ENCODE measurements around the gene FYN. TPM values are rescaled to one million over a fixed set of nuclear protein-coding genes. Genes with fewer than 3 reads are reported as not detected.

Gene FYN
- total and polyA plus RNA-seq, 2 of the 13 experiments (the other 11 are each of a cell fraction or from before 2014, with no cell fraction given), result 15.5 to 24.6 TPM

DNA sequence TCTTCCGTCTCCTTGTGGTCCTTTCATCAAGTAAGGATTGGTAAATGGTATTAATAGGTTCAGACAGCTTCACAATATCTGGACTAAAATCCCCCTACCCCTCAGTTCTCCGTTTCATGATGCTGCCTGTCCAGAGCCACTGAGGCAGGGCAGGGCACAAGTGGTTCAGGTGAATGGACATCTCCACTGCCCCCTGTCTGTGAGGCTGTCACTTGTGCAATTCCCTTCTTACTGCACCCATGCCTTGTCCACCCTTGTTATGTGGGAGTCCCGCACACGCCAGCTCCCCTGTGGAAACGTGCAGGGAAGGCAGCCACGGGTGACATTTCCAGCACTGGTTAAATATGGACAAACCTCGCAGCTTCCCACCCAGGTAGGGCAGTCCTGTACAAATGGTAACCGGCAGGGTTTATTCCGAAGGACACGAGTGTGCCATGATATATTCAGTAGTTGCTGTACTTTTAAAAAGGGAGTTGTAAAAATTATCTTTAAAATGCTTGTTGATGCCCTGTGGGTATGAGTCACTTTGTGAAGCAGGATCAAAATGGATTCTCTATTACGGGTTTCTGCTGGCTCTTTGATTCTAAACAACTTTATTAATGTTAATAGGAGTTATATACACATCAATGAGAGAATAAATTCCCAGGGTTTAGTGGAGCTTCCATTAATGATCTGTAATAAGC is 73.5 kb downstream of the FYN start (continued):
- TF ChIP-seq, protein P1, sequence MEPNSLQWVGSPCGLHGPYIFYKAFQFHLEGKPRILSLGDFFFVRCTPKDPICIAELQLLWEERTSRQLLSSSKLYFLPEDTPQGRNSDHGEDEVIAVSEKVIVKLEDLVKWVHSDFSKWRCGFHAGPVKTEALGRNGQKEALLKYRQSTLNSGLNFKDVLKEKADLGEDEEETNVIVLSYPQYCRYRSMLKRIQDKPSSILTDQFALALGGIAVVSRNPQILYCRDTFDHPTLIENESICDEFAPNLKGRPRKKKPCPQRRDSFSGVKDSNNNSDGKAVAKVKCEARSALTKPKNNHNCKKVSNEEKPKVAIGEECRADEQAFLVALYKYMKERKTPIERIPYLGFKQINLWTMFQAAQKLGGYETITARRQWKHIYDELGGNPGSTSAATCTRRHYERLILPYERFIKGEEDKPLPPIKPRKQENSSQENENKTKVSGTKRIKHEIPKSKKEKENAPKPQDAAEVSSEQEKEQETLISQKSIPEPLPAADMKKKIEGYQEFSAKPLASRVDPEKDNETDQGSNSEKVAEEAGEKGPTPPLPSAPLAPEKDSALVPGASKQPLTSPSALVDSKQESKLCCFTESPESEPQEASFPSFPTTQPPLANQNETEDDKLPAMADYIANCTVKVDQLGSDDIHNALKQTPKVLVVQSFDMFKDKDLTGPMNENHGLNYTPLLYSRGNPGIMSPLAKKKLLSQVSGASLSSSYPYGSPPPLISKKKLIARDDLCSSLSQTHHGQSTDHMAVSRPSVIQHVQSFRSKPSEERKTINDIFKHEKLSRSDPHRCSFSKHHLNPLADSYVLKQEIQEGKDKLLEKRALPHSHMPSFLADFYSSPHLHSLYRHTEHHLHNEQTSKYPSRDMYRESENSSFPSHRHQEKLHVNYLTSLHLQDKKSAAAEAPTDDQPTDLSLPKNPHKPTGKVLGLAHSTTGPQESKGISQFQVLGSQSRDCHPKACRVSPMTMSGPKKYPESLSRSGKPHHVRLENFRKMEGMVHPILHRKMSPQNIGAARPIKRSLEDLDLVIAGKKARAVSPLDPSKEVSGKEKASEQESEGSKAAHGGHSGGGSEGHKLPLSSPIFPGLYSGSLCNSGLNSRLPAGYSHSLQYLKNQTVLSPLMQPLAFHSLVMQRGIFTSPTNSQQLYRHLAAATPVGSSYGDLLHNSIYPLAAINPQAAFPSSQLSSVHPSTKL (CRISPR knock-in tag; IDR thresholded peaks at IDR 0.05), result no peak
- TF ChIP-seq STAG1 (CRISPR knock-in tag; IDR thresholded peaks at IDR 0.05), result peak; percentile 23; the same call in 1 of the 2 replicates
- TF ChIP-seq SOX5 (CRISPR knock-in tag; IDR thresholded peaks at IDR 0.05; ENCODE audit: borderline replicate concordance), result no peak
- TF ChIP-seq, protein P2, sequence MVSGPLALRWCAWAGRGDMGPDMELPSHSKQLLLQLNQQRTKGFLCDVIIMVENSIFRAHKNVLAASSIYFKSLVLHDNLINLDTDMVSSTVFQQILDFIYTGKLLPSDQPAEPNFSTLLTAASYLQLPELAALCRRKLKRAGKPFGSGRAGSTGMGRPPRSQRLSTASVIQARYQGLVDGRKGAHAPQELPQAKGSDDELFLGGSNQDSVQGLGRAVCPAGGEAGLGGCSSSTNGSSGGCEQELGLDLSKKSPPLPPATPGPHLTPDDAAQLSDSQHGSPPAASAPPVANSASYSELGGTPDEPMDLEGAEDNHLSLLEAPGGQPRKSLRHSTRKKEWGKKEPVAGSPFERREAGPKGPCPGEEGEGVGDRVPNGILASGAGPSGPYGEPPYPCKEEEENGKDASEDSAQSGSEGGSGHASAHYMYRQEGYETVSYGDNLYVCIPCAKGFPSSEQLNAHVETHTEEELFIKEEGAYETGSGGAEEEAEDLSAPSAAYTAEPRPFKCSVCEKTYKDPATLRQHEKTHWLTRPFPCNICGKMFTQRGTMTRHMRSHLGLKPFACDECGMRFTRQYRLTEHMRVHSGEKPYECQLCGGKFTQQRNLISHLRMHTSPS (CRISPR knock-in tag; IDR thresholded peaks at IDR 0.05; ENCODE audit: low read depth), result no peak
- no peak for TF ChIP-seq ATF7 (IDR thresholded peaks at IDR 0.05)
- TF ChIP-seq ATF7 (CRISPR knock-in tag; IDR thresholded peaks at IDR 0.05), result no peak
- no peak for TF ChIP-seq AHR (CRISPR knock-in tag; IDR thresholded peaks at IDR 0.05)

DNA sequence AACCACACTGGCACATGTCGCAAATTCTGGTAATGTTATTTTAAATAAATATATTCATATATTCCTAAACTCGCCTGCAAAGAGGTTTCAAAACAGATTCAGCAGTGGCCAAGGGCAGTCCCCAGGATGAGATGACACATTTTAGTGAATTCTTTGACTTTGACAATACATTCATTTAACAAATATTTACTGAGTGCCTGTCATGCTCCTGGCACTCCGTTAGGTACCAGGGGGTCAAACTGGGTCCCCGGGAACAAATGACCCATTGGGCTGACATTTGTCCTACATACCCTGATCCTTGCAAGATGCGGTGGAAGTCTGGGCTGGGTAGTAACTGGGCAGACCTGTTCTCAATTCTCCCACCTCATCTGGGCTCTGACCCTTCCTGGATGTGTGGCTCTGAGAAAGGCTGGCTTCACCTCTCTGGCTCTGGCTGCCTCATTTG is 74.9 kb downstream of the FYN start:
- BruUV-seq (replicated peaks), result no TSS peak
- H3K9ac ChIP-seq (ENCODE audit: insufficient read depth, low read depth, low read length), result no peak overlapping the region
- in situ Hi-C loops (cut with HindIII; ENCODE audit: extremely low pct_ligation_motif_present, low pct_unique_long_range_greater_than_20kb) (no loop called here), intact Hi-C loops (cut with micrococcal nuclease; ENCODE audit: unreplicated experiment) (no loop called here)
- H3K36me3 ChIP-seq (replicated peaks in 1 of 2; ENCODE audit: control insufficient read depth in 1 of 2, insufficient read depth in 2 of 2, low read length in 2 of 2), result no peaks in the 10 kb centered on the region
- peak overlapping the region; percentile 8; the same call in 1 of the 2 replicates for H3K4me2 ChIP-seq (ENCODE audit: low read depth, low read length)
- ChIA-PET POLR2A (no interaction called here), CTCF (ENCODE audit: low intra/inter-chr PET ratio, low total read pairs) (no interaction called here)
- no peaks in the 10 kb centered on the region for H4K20me1 ChIP-seq (ENCODE audit: insufficient read depth, low read length)
- H3K27ac ChIP-seq (ENCODE audit: extremely low read length, insufficient read depth, low read length), result no peak overlapping the region
- DNase-seq (ENCODE audit: low spot score) (peak; percentile 69), FAIRE-seq (no peak), ATAC-seq (peak; percentile 22; the same call in 2 of the 3 replicates)
- peaks cover under 1% of the 10 kb centered on the region for H3K79me2 ChIP-seq (ENCODE audit: insufficient read depth, low read length)
- no peak overlapping the region for H2AFZ ChIP-seq (ENCODE audit: low read length)
- 7% methylated on average over 5 of the region's 5 CpGs for WGBS (ENCODE audit: low lambda C conversion rate)
- no peak overlapping the region for H3K4me3 ChIP-seq (replicated peaks in 1 of 3; ENCODE audit: insufficient read depth in 1 of 3, low read depth in 2 of 3, low read length in 3 of 3)
- H3K9me3 ChIP-seq (ENCODE audit: low read length), result no peaks in the 10 kb centered on the region
- H3K4me1 ChIP-seq (ENCODE audit: insufficient read depth, low read length), result peaks cover 46% of the 10 kb centered on the region
- no peaks in the 10 kb centered on the region for H3K27me3 ChIP-seq (ENCODE audit: control insufficient read depth in 1 of 2, insufficient read depth in 2 of 2, low read length in 2 of 2)
- TF ChIP-seq, protein P3, sequence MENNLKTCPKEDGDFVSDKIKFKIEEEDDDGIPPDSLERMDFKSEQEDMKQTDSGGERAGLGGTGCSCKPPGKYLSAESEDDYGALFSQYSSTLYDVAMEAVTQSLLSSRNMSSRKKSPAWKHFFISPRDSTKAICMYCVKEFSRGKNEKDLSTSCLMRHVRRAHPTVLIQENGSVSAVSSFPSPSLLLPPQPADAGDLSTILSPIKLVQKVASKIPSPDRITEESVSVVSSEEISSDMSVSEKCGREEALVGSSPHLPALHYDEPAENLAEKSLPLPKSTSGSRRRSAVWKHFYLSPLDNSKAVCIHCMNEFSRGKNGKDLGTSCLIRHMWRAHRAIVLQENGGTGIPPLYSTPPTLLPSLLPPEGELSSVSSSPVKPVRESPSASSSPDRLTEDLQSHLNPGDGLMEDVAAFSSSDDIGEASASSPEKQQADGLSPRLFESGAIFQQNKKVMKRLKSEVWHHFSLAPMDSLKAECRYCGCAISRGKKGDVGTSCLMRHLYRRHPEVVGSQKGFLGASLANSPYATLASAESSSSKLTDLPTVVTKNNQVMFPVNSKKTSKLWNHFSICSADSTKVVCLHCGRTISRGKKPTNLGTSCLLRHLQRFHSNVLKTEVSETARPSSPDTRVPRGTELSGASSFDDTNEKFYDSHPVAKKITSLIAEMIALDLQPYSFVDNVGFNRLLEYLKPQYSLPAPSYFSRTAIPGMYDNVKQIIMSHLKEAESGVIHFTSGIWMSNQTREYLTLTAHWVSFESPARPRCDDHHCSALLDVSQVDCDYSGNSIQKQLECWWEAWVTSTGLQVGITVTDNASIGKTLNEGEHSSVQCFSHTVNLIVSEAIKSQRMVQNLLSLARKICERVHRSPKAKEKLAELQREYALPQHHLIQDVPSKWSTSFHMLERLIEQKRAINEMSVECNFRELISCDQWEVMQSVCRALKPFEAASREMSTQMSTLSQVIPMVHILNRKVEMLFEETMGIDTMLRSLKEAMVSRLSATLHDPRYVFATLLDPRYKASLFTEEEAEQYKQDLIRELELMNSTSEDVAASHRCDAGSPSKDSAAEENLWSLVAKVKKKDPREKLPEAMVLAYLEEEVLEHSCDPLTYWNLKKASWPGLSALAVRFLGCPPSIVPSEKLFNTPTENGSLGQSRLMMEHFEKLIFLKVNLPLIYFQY (CRISPR knock-in tag; IDR thresholded peaks at IDR 0.05; ENCODE audit: borderline replicate concordance), result no peak; the same call in 1 of the 2 replicates
- TF ChIP-seq TCF12 (IDR thresholded peaks at IDR 0.05) (no peak), TCF12 (CRISPR knock-in tag; IDR thresholded peaks at IDR 0.05) (no peak), ZNF382 (CRISPR knock-in tag; IDR thresholded peaks at IDR 0.05; ENCODE audit: borderline replicate concordance) (no peak)
- TF ChIP-seq, protein P4, sequence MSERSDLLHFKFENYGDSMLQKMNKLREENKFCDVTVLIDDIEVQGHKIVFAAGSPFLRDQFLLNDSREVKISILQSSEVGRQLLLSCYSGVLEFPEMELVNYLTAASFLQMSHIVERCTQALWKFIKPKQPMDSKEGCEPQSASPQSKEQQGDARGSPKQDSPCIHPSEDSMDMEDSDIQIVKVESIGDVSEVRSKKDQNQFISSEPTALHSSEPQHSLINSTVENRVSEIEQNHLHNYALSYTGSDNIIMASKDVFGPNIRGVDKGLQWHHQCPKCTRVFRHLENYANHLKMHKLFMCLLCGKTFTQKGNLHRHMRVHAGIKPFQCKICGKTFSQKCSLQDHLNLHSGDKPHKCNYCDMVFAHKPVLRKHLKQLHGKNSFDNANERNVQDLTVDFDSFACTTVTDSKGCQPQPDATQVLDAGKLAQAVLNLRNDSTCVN (CRISPR knock-in tag; IDR thresholded peaks at IDR 0.05; ENCODE audit: borderline replicate concordance), result no peak

Measured in HepG2 (cell line).